HG03175 (cell line): Measurements from ENCODE around the gene HBQ1.
A peak's percentile ranks its signal among the peaks of the same experiment; 100 is the strongest.
"Not testable (repeated sequence)": the region's sequence is repeated elsewhere in the genome, so short reads cannot be mapped to it uniquely, and the experiment has no call there.

ENCODE experiments used
- ATAC-seq: cut with Tn5 transposase; IDR thresholded peaks from one replicate; pipeline ENCODE4 v1.9.1; 2021; ENCODE audit warnings: mild to moderate bottlenecking, moderate library complexity; ENCODE audit not compliant: unreplicated experiment

The HBQ1 gene

DNA sequence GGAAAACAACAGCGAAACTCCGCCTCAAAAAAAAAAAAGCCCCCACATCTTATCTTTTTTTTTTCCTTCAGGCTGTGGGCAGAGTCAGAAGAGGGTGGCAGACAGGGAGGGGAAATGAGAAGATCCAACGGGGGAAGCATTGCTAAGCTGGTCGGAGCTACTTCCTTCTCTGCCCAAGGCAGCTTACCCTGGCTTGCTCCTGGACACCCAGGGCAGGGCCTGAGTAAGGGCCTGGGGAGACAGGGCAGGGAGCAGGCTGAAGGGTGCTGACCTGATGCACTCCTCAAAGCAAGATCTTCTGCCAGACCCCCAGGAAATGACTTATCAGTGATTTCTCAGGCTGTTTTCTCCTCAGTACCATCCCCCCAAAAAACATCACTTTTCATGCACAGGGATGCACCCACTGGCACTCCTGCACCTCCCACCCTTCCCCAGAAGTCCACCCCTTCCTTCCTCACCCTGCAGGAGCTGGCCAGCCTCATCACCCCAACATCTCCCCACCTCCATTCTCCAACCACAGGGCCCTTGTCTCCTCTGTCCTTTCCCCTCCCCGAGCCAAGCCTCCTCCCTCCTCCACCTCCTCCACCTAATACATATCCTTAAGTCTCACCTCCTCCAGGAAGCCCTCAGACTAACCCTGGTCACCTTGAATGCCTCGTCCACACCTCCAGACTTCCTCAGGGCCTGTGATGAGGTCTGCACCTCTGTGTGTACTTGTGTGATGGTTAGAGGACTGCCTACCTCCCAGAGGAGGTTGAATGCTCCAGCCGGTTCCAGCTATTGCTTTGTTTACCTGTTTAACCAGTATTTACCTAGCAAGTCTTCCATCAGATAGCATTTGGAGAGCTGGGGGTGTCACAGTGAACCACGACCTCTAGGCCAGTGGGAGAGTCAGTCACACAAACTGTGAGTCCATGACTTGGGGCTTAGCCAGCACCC is 5.0 kb upstream of the HBQ1 start:
- ATAC-seq: no peak

DNA sequence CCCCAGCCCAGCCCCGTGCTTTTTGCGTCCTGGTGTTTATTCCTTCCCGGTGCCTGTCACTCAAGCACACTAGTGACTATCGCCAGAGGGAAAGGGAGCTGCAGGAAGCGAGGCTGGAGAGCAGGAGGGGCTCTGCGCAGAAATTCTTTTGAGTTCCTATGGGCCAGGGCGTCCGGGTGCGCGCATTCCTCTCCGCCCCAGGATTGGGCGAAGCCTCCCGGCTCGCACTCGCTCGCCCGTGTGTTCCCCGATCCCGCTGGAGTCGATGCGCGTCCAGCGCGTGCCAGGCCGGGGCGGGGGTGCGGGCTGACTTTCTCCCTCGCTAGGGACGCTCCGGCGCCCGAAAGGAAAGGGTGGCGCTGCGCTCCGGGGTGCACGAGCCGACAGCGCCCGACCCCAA is 4.3 kb upstream of the HBQ1 start:
- not testable (repeated sequence) for ATAC-seq

DNA sequence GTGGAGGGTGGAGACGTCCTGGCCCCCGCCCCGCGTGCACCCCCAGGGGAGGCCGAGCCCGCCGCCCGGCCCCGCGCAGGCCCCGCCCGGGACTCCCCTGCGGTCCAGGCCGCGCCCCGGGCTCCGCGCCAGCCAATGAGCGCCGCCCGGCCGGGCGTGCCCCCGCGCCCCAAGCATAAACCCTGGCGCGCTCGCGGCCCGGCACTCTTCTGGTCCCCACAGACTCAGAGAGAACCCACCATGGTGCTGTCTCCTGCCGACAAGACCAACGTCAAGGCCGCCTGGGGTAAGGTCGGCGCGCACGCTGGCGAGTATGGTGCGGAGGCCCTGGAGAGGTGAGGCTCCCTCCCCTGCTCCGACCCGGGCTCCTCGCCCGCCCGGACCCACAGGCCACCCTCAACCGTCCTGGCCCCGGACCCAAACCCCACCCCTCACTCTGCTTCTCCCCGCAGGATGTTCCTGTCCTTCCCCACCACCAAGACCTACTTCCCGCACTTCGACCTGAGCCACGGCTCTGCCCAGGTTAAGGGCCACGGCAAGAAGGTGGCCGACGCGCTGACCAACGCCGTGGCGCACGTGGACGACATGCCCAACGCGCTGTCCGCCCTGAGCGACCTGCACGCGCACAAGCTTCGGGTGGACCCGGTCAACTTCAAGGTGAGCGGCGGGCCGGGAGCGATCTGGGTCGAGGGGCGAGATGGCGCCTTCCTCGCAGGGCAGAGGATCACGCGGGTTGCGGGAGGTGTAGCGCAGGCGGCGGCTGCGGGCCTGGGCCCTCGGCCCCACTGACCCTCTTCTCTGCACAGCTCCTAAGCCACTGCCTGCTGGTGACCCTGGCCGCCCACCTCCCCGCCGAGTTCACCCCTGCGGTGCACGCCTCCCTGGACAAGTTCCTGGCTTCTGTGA is 3.5 kb upstream of the HBQ1 start, which contains the start of gene HBA1:
TSS of gene HBA1 (plus strand) at position 204 of the 906 bp plus-strand sequence. CDS start at position 241, 37 bp downstream.
- ATAC-seq: not testable (repeated sequence)

DNA sequence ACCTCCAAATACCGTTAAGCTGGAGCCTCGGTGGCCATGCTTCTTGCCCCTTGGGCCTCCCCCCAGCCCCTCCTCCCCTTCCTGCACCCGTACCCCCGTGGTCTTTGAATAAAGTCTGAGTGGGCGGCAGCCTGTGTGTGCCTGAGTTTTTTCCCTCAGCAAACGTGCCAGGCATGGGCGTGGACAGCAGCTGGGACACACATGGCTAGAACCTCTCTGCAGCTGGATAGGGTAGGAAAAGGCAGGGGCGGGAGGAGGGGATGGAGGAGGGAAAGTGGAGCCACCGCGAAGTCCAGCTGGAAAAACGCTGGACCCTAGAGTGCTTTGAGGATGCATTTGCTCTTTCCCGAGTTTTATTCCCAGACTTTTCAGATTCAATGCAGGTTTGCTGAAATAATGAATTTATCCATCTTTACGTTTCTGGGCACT is 2.9 kb upstream of the HBQ1 start:
- no peak for ATAC-seq

DNA sequence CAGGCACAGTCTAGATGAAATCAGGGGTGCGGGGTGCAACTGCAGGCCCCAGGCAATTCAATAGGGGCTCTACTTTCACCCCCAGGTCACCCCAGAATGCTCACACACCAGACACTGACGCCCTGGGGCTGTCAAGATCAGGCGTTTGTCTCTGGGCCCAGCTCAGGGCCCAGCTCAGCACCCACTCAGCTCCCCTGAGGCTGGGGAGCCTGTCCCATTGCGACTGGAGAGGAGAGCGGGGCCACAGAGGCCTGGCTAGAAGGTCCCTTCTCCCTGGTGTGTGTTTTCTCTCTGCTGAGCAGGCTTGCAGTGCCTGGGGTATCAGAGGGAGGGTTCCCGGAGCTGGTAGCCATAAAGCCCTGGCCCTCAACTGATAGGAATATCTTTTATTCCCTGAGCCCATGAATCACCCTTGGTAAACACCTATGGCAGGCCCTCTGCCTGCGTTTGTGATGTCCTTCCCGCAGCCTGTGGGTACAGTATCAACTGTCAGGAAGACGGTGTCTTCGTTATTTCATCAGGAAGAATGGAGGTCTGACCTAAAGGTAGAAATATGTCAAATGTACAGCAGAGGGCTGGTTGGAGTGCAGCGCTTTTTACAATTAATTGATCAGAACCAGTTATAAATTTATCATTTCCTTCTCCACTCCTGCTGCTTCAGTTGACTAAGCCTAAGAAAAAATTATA is 2.1 kb upstream of the HBQ1 start:
- ATAC-seq: no peak

DNA sequence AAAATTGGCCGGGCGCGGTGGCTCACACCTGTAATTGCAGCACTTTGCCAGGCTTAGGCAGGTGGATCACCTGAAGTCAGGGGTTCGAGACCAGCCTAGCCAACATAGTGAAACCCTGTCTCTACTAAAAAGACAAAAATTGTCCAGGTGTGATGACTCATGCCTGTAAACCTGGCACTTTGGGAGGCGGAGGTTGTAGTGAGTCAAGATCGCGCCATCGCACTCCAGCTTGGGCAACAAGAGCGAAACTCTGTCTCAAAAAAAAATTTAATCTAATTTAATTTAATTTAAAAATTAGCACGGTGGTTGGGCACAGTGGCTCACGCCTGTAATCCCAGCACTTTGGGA is 1.6 kb upstream of the HBQ1 start:
- ATAC-seq: no peak

DNA sequence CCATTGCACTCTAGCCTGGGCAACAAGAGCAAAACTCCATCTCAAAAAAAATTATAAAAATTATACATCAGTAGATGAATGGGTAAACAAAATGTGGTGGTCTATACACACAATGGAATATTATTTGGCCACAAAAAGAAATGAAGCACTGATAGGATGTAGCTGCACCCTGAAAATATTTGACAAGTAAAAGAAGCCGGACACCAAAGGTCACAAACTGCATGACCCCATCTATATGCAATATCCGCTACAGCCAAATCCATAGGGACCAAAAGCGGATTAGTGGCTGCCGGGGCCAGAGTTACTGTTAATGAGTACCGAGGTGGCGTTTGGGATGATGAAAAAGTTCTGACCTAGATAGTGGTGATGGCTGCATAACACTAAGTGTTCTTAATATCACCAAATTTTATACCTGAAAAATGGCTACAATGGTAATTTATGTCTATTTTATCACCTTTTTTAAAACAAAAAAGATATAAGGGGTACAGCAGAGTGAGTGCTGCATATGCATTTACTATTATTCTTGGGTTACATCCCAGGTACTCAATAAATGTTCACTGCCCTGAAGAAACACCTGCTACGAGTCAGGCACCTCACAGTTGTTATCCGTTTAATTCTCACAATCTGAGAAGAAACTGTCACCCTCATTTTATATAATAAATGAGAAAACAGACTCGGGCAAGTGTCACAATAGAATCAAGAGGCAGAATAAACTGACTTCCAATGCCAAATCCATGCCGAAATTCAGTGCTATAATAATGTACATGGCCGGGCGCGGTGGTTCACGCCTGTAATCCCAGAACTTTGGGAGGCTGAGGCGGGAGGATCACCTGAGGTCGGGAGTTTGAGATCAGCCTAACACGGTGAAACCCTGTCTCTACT is 807 bp upstream of the HBQ1 start:
- no peak for ATAC-seq

DNA sequence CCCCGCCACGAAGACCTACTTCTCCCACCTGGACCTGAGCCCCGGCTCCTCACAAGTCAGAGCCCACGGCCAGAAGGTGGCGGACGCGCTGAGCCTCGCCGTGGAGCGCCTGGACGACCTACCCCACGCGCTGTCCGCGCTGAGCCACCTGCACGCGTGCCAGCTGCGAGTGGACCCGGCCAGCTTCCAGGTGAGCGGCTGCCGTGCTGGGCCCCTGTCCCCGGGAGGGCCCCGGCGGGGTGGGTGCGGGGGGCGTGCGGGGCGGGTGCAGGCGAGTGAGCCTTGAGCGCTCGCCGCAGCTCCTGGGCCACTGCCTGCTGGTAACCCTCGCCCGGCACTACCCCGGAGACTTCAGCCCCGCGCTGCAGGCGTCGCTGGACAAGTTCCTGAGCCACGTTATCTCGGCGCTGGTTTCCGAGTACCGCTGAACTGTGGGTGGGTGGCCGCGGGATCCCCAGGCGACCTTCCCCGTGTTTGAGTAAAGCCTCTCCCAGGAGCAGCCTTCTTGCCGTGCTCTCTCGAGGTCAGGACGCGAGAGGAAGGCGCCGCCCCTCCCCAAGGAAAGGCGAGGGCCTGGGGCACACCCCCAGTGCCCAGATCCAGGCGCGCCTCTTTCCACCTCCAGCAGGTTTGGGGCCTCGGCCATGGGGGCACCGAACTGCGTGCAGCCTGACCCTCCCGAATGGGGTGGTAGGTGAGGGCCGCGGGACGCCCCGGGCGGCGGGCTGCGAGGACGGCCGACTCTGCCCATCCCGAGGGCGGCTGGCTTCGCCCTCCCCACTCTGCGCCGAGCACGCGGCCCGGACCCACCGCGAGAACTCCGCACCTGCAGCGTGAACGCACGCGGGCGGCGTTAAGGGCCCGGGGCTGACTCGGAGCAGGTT is 664 bp downstream of the HBQ1 start:
- ATAC-seq: peak; percentile 46

DNA sequence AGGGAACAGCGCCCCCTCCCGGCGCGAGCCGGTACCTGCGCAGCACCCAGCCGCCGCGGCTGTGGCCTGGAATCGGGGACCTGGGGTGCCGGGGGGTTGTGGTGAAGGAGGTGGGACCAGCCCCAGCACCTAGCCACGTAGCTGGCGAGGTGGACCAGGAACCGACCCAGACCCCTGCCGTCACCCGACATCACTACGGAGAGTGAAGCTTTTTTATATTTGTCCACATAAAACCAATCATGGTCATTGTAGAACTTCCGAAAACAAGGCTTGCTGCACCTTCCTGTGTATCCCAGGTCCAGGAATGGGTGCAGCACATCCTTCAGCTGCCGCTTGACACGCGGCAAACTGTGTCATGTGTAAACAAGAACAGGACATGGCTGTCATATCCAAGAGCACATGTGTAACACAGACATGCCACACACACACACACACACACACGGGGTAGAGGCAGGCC is 1.3 kb downstream of the HBQ1 start:
- no peak for ATAC-seq

DNA sequence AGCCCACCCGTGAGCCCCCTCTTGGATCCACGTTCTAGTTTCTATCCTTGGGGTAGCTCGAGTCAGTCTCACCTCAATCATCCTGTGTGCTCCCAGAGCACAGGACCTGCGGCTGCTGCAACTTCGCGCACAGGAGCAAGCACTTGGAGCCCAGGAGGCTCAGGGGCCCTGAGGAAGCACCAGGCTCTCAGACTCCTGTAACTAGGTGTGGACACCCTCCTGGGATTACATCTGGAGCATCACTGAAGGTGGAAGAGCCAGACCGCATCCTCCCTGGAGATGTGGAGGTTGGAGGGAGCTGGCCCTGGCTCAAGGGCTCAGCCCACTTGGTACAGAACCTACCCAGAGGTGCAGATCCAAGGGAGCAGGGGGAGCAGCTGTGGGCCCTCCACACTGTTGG is 2.7 kb downstream of the HBQ1 start:
- ATAC-seq: no peak

DNA sequence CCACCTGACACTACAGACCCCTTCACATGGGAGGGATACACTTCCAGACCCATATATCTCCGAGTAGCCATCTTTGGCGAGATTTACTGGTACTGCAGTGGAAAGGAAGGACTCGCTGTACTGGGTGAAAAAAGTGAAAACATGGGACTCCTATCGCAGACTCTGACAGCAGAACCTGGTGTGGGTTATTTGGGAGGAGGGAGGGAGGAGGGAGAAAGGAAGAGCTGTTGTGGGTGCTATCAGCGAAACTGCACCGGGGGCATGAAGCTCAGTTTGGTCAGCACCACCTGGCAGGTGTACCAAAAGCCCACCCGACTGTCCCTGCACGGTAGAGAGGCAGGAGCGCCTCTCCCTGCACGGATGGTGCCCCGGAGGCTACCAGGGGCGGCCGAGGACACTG is 5.0 kb downstream of the HBQ1 start:
- no peak for ATAC-seq

DNA sequence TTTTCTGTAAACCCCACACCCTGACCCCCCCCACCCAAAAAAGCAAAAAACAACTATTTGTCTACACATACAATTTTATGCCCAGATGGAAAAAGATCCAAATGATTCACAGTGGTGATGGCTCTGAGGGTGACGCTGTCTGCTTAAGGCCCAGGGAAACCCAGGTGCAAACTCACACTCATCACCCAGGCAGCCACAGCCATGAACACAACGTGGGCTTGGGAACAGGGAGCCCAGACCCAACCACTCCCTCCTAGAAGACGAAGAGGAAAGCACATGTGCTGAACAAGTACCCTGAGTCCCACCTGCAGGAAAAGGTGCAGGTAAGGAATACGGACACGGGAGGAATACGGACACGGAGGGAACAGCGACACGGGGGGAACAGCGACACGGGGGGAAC is 5.4 kb downstream of the HBQ1 start:
- ATAC-seq: no peak

DNA sequence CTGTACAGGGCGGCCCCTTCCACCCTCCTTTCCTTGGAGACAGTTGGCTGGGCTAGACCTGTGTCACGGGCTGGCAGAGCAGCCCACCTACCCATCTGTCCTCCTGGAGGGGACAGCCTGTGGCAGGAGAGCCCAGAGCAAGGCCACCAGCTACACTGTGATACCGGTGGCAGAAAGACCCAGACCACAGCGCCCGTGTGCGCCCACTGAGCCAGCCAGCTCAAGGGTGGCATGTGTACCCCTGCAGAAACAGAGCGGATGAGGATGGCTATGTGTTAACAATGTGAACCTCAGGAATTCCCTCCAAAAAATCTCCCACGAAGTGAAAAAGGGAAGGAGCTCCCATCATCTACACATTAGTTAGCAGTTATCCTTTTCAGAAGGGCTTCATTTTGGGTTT is 7.1 kb downstream of the HBQ1 start:
- ATAC-seq: no peak

DNA sequence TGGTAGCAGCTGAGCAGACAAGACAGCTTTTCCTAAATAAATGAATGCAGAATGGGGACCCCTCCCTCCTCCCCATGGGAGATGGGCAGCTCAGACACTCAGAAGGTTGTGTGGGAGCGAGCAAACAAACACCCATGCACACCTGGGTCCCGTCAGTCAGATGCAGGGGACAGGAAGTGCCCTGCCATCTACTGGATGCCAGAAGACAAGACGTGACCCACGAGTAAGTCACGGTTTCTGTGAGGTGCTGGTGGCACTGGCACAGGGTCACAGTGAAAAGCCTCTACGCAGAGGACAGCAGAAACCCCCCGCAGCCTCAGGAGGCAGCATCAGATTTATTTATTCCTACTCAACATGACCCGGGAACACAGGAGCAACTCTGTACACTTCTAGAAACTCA is 8.4 kb downstream of the HBQ1 start:
- ATAC-seq: no peak

DNA sequence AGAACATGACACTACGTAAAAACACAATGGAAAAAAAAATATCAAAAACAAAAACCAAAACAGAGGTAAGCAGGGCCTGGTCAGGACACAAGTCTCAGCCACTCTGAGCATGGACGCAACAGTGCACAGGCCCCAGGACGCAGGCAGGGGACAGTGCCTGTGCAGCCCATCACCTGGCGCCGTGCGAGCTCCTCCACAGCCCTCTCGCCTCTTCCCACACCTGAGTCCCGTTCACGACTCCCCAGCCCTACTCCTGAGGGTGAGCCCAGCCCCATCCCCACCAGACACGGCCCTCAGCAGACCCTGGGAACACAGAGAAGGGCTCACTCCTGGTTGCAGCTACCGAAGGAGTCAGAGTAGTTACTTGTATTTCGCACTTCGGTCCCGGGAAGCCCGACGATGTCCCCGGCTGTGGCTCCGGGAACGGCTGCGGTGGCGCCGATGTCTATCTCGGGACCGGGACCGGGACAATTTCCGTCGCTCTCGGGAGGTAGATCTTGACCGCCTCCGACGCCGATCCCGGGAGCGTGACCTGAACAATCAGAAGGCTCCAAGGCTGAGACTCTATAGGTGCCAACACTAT is 9.4 kb downstream of the HBQ1 start:
- ATAC-seq: no peak

DNA sequence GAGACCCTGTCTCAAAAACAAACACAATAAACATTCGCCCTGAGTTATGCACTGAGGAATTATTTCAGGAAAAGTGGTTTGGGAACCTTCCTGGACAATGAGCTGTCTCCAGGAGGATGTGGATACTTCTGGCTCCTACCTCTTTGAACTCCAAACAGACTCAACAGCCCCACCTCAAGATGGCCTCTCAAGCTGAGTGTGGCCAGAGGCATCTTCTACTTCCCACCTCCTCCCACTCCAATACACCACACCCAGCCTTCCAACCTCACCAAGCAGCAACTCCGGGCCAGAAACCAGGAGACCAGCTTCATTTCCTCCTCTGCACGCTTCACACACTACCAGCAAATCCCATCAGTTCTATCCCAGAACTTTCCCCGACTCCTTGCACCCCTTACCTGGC is 11.6 kb downstream of the HBQ1 start:
- ATAC-seq: no peak

DNA sequence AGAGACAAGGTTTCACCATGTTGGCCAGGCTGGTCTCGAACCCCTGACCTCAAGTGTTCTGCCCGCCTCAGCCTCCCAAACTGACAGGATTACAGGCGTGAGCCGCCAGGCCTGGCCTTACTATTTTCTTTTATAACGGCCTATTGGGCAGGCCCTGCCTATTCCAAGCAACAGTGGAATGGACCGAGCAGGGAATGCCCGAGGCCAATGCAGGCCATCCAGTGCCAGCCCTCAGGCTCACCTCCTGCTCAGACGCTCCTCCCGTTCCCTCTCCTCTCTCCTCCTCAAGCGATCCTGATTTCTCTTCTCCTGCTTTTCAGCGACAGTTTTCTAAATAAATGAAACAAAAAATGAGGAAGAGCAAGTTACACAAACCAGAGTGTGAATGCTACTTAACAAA is 12.4 kb downstream of the HBQ1 start:
- no peak for ATAC-seq

DNA sequence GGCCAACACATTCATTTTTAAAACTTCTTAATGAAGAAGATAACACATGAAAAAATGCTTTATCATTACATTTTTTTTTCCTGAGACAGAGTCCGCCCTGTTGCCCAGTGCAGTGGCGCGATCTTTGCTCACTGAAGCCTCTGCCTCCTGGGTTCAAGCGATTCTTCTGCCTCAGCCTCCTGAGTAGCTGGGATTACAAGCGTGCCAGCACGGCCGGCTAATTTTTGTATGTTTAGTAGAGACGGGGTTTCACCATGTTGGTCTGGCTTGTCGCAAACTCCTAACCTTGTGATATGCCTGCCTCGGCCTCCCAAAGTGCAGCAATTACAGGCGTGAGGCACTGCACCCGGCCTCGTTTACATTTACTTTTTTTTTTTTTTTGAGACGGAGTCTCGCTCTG is 13.2 kb downstream of the HBQ1 start:
- ATAC-seq: no peak

DNA sequence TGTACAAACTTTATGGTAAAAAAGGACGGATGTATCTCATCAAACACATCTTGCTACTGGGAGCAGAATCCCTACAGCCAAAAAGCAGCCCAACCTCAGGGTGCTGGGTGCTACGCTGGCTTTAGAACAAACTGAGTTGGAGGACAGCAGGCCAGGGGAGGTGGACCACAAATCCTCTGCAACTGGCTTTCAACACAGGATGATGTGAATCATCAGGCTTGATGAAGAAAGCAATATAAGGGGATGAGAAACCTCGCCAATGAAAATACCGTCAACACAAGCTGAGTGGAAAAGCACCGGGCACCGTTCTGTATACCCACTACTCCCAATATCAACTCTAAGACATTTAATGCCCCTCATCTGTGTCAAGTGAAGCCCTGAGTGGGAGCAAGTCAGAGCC is 14.3 kb downstream of the HBQ1 start:
- no peak for ATAC-seq
